Mucosa of descending colon (tissue), 3 donors: Measurements from ENCODE around the gene ADAM17. TPM values are rescaled to one million over a fixed set of nuclear protein-coding genes. Genes with fewer than 3 reads are reported as not detected.

ENCODE experiments used
- ATAC-seq: fragments of 200-7000 bp; cut with Tn5 transposase; one replicate; pipeline ENCODE4 v1.9.1; 2020; ENCODE audit warnings: mild to moderate bottlenecking, moderate library complexity
- DNase-seq, 3 donors: peaks; one replicate each; pipeline ENCODE4 v3.0.0-alpha.2; 2020
- H3K36me3 ChIP-seq: fragments of 200-600 bp; one replicate; pipeline ENCODE4 v1.8.0; 2021; ENCODE audit warnings: low read depth, mild to moderate bottlenecking
- H3K4me1 ChIP-seq: fragments of 200-600 bp; one replicate; pipeline ENCODE4 v1.8.0; 2021; ENCODE audit warnings: low read depth, mild to moderate bottlenecking
- H3K4me3 ChIP-seq: fragments of 200-600 bp; one replicate; pipeline ENCODE4 v1.8.0; 2021; ENCODE audit warnings: mild to moderate bottlenecking
- H3K9me3 ChIP-seq: fragments of 200-600 bp; one replicate; pipeline ENCODE4 v1.8.0; 2021; ENCODE audit warnings: mild to moderate bottlenecking
- intact Hi-C, 2 donors: fragments of 100-400 bp; cut with DNase I in 1 of 2; cut with micrococcal nuclease in 1 of 2; formaldehyde crosslinking; loops; one replicate each; pipeline versions ENCODE4 v1.11.0 to v1.11.1; 2022; cut with DNase I, micrococcal nuclease
- total RNA-seq, 3 donors: library from RNA; stranded (reverse); fragmentation: NEBNext Ultra II Directional in 2 of 3; extraction: Animal tissue kit (Norgen Biotek cat#: 25700) in 2 of 3; gene quantifications; one replicate each; pipeline versions ENCODE4 v1.2.1 to v1.2.4, GENCODE V29; 2021 to 2023
- TF ChIP-seq, protein P1 (sequence below): fragments of 200-600 bp; IDR thresholded peaks from one replicate; pipeline ENCODE4 v1.8.0; 2022; ENCODE audit warnings: antibody characterized with exemption, mild to moderate bottlenecking
- donor health status: DM: no; HTN: no; CAD: no; lungs with moderate emphysema.
- donor health status: DM: no; HTN: no; CAD: no.
- donor health status: DM: no; HTN: yes; CAD: no.

The ADAM17 gene
- total RNA-seq, 3 donors from 2014 or later = 20.9 to 22.8 (median 21.0) TPM

DNA sequence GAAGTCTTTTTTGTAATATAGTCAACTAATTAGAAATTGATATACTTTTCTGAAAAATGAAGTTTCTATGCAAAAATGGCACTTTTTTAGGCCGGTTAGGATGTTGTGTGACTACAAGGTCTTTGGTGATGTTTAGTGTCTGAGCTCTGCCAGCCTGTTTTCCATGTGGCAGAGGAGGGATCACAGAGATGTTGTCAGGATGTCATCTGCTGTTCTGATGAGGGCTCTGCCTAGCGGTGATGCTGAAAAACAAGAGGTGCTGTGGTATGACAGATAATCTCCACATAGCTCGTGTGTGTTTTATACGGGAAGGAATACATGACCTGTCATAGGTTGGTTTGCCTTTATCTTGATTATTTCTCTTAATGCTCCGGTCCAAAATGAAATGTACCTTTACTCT, 93.3 kb downstream of the ADAM17 start:
- H3K36me3 ChIP-seq = no peaks in the 10 kb centered on the region
- no peak for DNase-seq
- no peak for ATAC-seq
- no peaks in the 10 kb centered on the region for H3K9me3 ChIP-seq
- intact Hi-C loops = no loop called here
- H3K4me3 ChIP-seq = no peak overlapping the region
- H3K4me1 ChIP-seq = no peaks in the 10 kb centered on the region
- TF ChIP-seq, protein P1, sequence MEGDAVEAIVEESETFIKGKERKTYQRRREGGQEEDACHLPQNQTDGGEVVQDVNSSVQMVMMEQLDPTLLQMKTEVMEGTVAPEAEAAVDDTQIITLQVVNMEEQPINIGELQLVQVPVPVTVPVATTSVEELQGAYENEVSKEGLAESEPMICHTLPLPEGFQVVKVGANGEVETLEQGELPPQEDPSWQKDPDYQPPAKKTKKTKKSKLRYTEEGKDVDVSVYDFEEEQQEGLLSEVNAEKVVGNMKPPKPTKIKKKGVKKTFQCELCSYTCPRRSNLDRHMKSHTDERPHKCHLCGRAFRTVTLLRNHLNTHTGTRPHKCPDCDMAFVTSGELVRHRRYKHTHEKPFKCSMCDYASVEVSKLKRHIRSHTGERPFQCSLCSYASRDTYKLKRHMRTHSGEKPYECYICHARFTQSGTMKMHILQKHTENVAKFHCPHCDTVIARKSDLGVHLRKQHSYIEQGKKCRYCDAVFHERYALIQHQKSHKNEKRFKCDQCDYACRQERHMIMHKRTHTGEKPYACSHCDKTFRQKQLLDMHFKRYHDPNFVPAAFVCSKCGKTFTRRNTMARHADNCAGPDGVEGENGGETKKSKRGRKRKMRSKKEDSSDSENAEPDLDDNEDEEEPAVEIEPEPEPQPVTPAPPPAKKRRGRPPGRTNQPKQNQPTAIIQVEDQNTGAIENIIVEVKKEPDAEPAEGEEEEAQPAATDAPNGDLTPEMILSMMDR = no peak

DNA sequence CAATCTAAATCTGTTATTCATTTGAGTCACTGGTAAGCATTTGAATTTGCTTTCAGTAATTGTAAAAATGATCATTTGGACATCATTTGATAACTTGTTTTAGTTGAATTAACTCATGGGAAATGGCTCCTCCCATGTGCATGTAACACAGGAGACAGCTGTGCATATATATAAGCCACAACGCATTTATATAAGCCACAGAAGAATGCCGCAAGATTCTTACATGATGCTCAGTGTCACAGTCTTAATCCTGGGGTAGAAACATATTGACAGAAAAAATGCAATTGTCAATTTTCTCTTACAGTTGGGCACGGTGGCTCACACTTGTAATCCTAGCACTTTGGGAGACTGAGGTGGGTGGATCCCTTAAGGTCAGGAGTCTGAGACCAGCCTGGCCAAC, 94.6 kb downstream of the ADAM17 start:
- Histone ChIP-seq H3K36me3 (no peaks in the 10 kb centered on the region), H3K4me3 (no peak overlapping the region), H3K9me3 (no peaks in the 10 kb centered on the region), H3K4me1 (no peaks in the 10 kb centered on the region)
- intact Hi-C loops = no loop called here
- DNase-seq = no peak
- ATAC-seq = no peak
- TF ChIP-seq, protein P1 = no peak

DNA sequence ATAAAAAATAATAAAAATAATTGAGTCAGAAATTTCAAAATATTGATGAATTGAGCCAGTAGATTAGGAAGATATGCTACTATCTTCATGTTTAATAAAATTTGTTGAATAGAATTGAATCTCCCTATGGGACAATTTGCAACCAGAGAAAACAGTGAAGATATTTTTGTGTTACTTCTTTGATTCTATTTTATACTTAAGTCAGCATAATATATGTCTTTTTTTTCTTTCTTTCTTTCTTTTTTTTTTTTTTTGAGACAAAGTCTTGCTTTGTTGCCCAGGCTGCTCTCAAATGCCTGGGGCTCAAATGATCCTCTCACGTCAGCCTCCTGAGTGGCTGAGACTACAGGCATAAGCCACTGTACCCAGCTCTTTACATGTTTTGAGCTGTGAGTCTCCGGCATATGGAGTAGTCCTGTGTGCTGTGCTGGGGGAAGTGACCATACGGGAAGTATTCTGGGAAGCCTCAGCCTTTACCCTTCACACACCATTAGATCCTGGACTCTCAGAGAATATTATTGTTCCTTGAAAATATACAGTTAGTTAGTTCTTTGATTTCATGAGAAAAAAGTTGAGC, 95.1 kb downstream of the ADAM17 start:
- Histone ChIP-seq H3K36me3 (no peaks in the 10 kb centered on the region), H3K9me3 (no peaks in the 10 kb centered on the region), H3K4me1 (no peaks in the 10 kb centered on the region), H3K4me3 (no peak overlapping the region)
- DNase-seq (no peak), ATAC-seq (no peak)
- intact Hi-C loops = no loop called here
- TF ChIP-seq, protein P1 = no peak

GRCh38 chr2:9451231-9451630, 104.4 kb downstream of the ADAM17 start:
- ATAC-seq (no peak), DNase-seq (no peak)
- H3K36me3 ChIP-seq = no peaks in the 10 kb centered on the region
- H3K9me3 ChIP-seq = no peaks in the 10 kb centered on the region
- TF ChIP-seq, protein P1 = no peak
- H3K4me1 ChIP-seq = no peaks in the 10 kb centered on the region
- no peak overlapping the region for H3K4me3 ChIP-seq
- intact Hi-C loops = no loop called here

DNA sequence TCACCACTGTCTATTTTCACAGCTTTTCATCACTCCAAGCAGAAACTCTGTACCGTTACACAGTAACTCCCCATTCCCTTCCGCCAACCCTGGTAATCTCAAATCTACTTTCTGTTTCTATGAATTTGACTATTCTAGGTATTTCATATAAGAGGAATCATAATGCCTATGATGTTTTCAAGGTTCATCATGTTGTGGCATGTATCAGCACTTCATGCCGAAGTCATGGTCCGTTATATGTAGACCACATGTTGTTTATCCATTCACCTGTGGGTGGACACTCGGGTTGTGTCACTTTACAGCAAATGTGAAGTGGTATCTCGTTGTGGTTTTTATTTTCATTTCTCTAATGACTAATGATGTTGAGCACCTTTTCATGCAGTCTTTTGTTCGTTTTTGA, 110.5 kb downstream of the ADAM17 start:
- no peak for ATAC-seq
- intact Hi-C loops = no loop called here
- H3K4me1 ChIP-seq = no peaks in the 10 kb centered on the region
- no peak for DNase-seq
- TF ChIP-seq, protein P1 = no peak
- H3K9me3 ChIP-seq = no peaks in the 10 kb centered on the region
- no peak overlapping the region for H3K4me3 ChIP-seq
- no peaks in the 10 kb centered on the region for H3K36me3 ChIP-seq

GRCh38 chr2:9443526-9443925, 112.1 kb downstream of the ADAM17 start:
- ATAC-seq = no peak
- H3K4me1 ChIP-seq = no peaks in the 10 kb centered on the region
- DNase-seq = no peak
- no peaks in the 10 kb centered on the region for H3K9me3 ChIP-seq
- intact Hi-C loops = no loop called here
- H3K36me3 ChIP-seq = no peaks in the 10 kb centered on the region
- TF ChIP-seq, protein P1 = no peak
- no peak overlapping the region for H3K4me3 ChIP-seq
